Measurements from ENCODE around the gene CCDC110.
A peak's percentile ranks its signal among the peaks of the same experiment; 100 is the strongest.

CCDC110 gene

GRCh38 chr4:185467101-185467500 is 4.4 kb downstream of the CCDC110 start:
- Histone ChIP-seq H3K4me1 (peaks cover 0 to 26% (median under 1%) of the 10 kb centered on the region in 4 donors), H3K9me3 (no peaks in the 10 kb centered on the region), H3K4me3 (no peak overlapping the region), H3K36me3 (no peaks in the 10 kb centered on the region), H3K27ac (peak overlapping the region in 1 of 2 donors; percentile 36), H3K27me3 (no peaks in the 10 kb centered on the region)
- no peak for TF ChIP-seq CTCF (IDR thresholded peaks at IDR 0.05)
- no peak for DNase-seq
- intact Hi-C loops (cut with DNase I; ENCODE audit: low total_unique reads): loop anchor here (10.0 kb wide), 1 partner anchor 262 kb away; the partner anchor contains the start of genes CFAP97 and SNX25

- Histone ChIP-seq H3K4me1 (peaks cover 0 to 25% (median 0%) of the 10 kb centered on the region in 4 donors), H3K27ac (no peak overlapping the region), H3K36me3 (no peaks in the 10 kb centered on the region), H3K27me3 (no peaks in the 10 kb centered on the region), H3K4me3 (no peak overlapping the region), H3K9me3 (no peaks in the 10 kb centered on the region)
- intact Hi-C loops (cut with DNase I; ENCODE audit: low total_unique reads): loop anchor here (10.0 kb wide), 1 partner anchor 261 kb away; the partner anchor contains the start of genes CFAP97 and SNX25
- no peak for TF ChIP-seq CTCF (IDR thresholded peaks at IDR 0.05)
- DNase-seq: no peak
Measured at GRCh38 chr4:185465707-185466106, 5.8 kb downstream of the CCDC110 start.

GRCh38 chr4:185464887-185465286 is 6.6 kb downstream of the CCDC110 start:
- peaks cover 0 to under 1% (median 0%) of the 10 kb centered on the region in 3 donors for H3K36me3 ChIP-seq
- no peak overlapping the region for H3K27ac ChIP-seq
- H3K9me3 ChIP-seq: no peaks in the 10 kb centered on the region
- intact Hi-C loops (cut with DNase I; ENCODE audit: low total_unique reads): loop anchor here (10.0 kb wide), 1 partner anchor 260 kb away; the partner anchor contains the start of genes CFAP97 and SNX25
- DNase-seq: no peak
- H3K4me1 ChIP-seq: peaks cover 0 to 21% (median 0%) of the 10 kb centered on the region in 4 donors
- H3K4me3 ChIP-seq: no peak overlapping the region
- TF ChIP-seq CTCF (IDR thresholded peaks at IDR 0.05): no peak
- no peaks in the 10 kb centered on the region for H3K27me3 ChIP-seq

GRCh38 chr4:185464183-185464582 is 7.3 kb downstream of the CCDC110 start:
- Histone ChIP-seq H3K27me3 (no peaks in the 10 kb centered on the region), H3K27ac (no peak overlapping the region), H3K4me1 (peaks cover 0 to 16% (median 0%) of the 10 kb centered on the region in 4 donors), H3K9me3 (no peaks in the 10 kb centered on the region), H3K36me3 (peaks cover 0 to 7% (median 0%) of the 10 kb centered on the region in 3 donors), H3K4me3 (no peak overlapping the region)
- DNase-seq: no peak
- no peak for TF ChIP-seq CTCF (IDR thresholded peaks at IDR 0.05)
- intact Hi-C loops (cut with DNase I; ENCODE audit: low total_unique reads): loop anchor here (10.0 kb wide), 1 partner anchor 259 kb away; the partner anchor contains the start of genes CFAP97 and SNX25

- no peak for TF ChIP-seq CTCF (IDR thresholded peaks at IDR 0.05)
- H3K36me3 ChIP-seq: peaks cover 0 to 7% (median 0%) of the 10 kb centered on the region in 3 donors
- no peak for DNase-seq
Measured at GRCh38 chr4:185463541-185463940, 8.0 kb downstream of the CCDC110 start.

More at GRCh38 chr4:185463541-185463940, 8.0 kb downstream of the CCDC110 start:
- no peaks in the 10 kb centered on the region for H3K9me3 ChIP-seq
- no peaks in the 10 kb centered on the region for H3K27me3 ChIP-seq
- peaks cover 0 to 16% (median 0%) of the 10 kb centered on the region in 4 donors for H3K4me1 ChIP-seq
- no peak overlapping the region for H3K4me3 ChIP-seq
- intact Hi-C loops (cut with DNase I; ENCODE audit: low total_unique reads): loop anchor here (10.0 kb wide), 1 partner anchor 259 kb away; the partner anchor contains the start of genes CFAP97 and SNX25
- no peak overlapping the region for H3K27ac ChIP-seq
